Limb (tissue), 2 donors: ENCODE data around the gene NINJ2.
"Not testable (repeated sequence)": the region's sequence is repeated elsewhere in the genome, so short reads cannot be mapped to it uniquely, and the experiment has no call there.

Experiments
- DNase-seq, 2 donors: peaks; one replicate each; pipeline ENCODE4 v3.0.0-alpha.2; 2016; ENCODE audit errors: extremely low spot score in 2 of 2

NINJ2 gene

DNA sequence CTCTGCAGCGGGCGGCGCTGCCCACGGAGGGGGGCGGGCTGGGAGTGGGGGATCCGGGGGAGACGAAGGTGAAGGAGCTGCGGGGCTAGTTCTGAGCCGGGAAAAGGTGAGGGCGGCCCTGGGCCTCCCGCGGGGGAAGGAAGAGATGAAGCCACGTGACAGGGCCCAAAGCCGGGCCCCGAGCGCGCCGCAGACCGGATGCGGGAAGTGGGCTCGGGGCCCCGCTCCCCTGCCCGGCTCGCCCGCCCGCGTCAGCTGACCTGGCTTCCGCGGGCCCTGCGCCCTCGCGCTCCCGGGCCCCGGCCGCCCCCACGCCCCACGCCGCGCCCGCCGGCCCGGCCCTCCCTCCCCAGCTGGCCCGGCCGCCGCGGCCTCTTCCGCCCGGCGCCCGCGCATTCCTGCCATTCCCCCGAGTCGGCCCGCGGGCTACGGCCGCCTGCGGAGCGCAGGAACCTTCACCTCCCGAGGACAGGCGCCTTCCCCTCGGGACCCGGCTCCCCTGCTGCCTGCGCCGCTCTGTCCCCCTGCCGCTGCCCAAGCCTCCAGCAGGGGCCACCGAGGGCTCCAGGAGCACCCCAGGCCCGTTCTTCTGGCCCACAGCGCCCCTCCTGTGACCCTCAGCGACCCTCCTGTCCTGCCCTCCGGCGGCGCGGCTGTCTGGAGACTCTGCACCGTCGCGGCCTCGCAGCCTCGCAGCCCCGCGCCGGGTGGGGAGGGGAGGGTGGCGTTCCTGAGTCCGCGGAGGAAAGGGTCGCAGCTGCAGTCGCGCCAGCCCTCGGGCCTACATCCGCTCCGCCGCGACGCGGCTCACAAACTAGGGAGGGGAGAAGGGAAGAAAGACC, 20.4 kb downstream of the NINJ2 start:
- DNase-seq = peak; percentile 70 to 82

- DNase-seq = not testable (repeated sequence)
Measured at GRCh38 chr12:641321-641720, 21.9 kb downstream of the NINJ2 start.

DNA sequence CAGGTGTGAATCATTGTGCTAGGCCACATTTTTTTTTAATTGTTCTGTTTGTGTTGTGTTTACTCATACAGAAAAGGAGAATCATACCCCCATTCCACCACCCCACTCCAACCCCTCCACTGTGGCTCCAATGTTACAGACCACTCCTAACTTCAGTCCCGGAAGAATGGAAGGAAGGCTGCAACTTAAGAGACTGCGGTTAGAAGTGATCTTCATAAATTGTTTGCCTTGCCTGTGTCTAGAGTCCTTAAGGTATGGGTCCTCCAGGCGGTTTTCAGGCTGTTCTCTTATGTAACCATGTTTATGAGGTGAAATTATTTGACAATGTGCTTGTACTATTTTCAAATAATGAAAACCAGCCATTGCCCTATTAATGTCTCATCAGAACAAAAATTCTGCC, 22.5 kb downstream of the NINJ2 start:
- no peak for DNase-seq

DNA sequence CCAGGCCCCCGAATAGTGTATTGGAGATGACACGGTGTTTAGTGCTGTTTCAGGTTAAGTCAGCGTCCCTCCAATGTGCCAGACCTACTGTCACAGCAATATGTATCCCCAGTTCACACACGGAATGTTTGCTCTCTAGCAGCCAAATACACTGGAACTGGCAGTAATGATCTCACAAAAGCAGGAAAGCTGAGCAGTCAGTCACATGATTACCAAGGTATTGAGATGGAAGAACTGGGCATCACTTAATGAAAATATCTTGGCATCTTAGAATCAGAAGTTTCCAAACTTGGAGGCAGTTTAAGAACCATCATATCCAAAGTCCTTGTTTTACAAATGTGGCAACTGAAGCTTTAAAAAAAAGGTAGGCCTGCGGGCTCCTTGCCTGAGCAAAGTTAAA, 23.3 kb downstream of the NINJ2 start:
- DNase-seq = no peak

GRCh38 chr12:639566-639965, 23.7 kb downstream of the NINJ2 start:
- DNase-seq = no peak

DNA sequence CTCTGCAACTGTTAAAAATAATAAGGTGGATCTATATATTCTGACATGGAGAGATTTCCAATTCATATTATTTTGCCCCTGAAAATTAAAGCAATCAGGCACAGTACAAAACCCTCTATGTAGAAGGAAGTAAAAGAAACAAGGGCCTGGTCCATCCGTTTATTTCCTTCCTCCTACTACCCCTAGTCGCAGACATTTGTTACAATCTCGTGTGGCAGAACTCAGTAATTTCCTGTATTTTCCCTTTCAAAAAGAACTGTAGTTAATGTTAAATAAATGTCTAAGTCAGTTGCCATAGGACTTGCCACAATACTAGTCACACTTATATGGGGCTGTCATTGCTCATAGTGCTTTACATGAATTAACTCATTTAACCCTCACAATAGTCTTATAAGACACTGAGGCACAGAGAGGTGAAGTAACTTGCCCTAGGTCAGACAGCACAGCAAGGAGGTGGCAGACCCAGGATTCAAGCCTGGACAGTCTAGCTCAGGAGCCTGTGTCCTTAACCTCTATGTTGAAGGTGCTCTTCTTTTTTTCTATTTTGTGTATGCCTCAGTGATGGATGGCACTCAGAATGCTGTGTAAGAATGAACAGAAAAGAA, 24.2 kb downstream of the NINJ2 start:
- DNase-seq = no peak

GRCh38 chr12:636632-637031, 26.6 kb downstream of the NINJ2 start:
- DNase-seq = no peak

DNA sequence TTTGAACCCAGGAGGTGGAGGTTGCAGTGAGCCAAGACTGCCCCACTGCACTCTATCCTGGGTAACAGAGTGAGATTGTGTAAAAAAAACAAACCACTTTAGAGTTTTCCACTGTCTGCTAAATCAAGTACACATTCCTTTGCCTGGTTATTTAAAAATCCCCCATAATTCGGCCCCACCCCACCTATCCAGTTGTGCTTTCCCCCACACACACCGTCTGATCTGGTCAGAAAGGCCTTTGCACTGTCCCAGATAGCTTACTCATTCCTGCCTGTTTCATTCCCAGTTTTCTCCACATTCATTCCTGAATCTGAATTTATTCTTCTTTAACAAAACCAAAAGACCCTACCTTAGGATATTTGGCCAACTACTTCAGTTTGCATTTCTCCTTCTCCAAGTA, 29.5 kb downstream of the NINJ2 start:
- no peak for DNase-seq

GRCh38 chr12:632102-632696, 31.0 kb downstream of the NINJ2 start:
- peak in 1 of 2 donors; percentile 43 for DNase-seq

DNA sequence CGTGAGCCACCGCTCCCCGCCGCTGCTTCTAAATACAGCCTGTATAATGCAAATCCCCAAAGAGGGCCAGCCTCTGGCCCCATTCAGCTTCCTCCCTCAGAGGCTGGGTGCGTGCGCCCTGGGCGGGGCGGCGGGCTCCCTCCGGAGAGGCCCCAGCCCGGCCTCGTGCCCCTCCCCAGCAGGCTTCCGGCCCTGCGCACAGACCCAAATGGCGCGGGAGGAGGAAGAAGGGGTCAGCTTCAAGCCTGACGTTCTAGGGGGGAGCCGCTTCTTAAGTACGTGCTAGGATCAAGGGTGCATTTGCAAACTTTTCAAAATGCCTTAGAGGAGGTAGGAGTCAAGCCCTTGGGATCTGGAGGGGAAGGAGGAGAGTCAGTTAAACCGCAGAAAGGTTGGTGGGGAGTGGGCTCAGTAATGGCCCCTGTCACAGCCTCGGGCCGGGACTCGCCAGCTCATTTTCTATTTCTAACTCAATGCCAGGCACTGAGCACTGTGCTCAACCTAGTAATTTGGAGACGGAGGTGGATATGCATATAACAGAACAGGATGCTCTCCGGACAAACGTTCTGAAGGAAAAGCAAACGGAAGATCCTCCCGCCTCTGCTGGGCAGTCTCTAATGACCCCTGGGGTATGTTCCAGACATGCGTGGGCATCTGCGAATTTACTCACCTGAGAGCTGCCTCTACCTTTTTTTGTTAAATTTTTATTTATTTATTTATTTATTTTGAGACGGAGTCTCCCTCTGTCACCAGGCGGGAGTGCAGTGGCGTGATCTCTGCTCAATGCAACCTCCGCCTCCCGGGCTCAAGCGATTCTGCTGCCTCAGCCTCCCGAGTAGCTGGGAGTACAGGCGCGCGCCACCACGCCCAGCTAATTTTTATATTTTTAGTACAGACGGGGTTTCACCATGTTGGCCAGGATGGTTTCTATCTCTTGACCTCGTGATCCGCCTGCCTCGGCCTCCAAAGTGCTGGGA, 32.3 kb downstream of the NINJ2 start:
- no peak for DNase-seq

- DNase-seq = not testable (repeated sequence)
Measured at GRCh38 chr12:628742-629078, 34.5 kb downstream of the NINJ2 start.

GRCh38 chr12:627863-628741, 35.1 kb downstream of the NINJ2 start:
- no peak for DNase-seq

- no peak for DNase-seq
Measured at GRCh38 chr12:627285-627684, 36.0 kb downstream of the NINJ2 start.

- no peak for DNase-seq
Measured at GRCh38 chr12:625998-626397, 37.2 kb downstream of the NINJ2 start.

GRCh38 chr12:623865-624372, 39.3 kb downstream of the NINJ2 start:
- no peak for DNase-seq

DNA sequence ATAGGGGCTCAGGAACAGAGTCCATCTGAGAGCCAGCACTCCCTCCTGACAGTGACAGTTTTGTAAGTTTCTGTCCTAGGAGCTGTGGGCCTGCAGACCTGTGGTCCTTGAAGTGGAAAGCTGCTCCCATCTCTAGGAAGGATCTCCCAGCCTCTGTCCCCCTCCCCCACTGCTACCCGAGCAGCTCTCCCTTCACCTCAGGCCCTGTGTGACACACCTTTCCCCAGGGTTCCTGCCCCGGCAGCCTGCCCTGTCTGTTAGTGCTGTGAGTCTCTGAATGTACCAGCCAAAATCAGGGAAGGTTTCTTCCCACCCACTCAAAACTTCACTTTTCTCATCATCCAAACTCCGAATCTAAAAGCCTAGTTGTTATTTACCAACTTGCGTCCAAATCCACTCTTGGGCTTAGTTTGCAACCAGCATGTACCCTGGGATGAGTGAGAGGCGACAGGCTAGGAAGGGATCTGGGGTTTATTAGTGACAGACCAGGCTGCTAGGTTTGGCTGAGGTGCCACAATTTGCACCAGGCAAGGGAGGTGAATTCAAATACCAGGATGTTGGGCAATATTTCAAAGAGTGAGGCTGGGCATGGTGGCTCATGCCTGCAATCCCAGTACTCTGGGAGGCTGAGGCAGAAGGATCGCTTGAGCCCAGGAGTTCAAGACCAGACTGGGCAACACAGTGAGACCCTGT, 39.9 kb downstream of the NINJ2 start:
- DNase-seq = no peak

GRCh38 chr12:622416-622815, 40.8 kb downstream of the NINJ2 start:
- no peak for DNase-seq

- no peak for DNase-seq
Measured at GRCh38 chr12:619346-619745, 43.9 kb downstream of the NINJ2 start.

DNA sequence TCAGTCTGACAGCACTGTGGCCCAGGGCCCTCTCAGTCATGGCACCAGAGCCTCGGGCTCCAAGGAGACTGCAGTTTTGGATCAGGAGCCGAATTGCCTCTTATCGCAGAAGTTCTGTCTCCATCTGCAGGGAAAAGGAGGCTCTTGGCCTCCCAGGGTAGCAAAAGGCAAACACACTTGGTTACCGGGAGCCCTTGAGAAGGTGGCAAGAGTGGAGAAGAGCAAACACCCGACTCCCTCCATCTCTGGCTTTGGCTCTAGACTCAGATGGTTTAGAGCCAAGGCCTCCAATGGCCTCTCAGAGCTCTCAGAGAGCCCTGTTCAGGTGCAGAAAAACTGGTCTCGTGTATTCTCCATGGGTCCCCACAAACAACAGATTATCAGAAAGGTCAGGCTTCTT, 44.6 kb downstream of the NINJ2 start:
- no peak for DNase-seq
